Lung (tissue), 12 donors: ENCODE measurements around the gene PCSK6. TPM values are rescaled to one million over a fixed set of nuclear protein-coding genes. Genes with fewer than 3 reads are reported as not detected.

ENCODE experiments used
- ATAC-seq: fragments of 200-7000 bp; cut with Tn5 transposase; one replicate; pipeline ENCODE4 v1.9.1; 2020; ENCODE audit warnings: moderate number of reproducible peaks; ENCODE audit not compliant: insufficient read depth, low FRiP score
- DNase-seq, 3 donors: peaks; one replicate each; pipeline ENCODE4 v3.0.0-alpha.2; 2013 to 2017
- H3K27ac ChIP-seq, 2 donors: one replicate each; pipeline ENCODE4 v1.5.1; 2013; ENCODE audit warnings: mild to moderate bottlenecking in 2 of 2, moderate library complexity in 2 of 2, control low read depth in 1 of 2, inconsistent platforms in 1 of 2, low read depth in 1 of 2, low read length in 1 of 2
- H3K27me3 ChIP-seq, 3 donors: one replicate each; pipeline ENCODE4 v1.5.1; 2013; ENCODE audit warnings: low read length in 2 of 3; ENCODE audit not compliant: control insufficient read depth in 3 of 3, insufficient read depth in 3 of 3
- H3K36me3 ChIP-seq, 4 donors: one replicate each; pipeline ENCODE4 v1.5.1; 2013; ENCODE audit warnings: low read length in 4 of 4, mild to moderate bottlenecking in 1 of 4, moderate library complexity in 1 of 4; ENCODE audit not compliant: control insufficient read depth in 4 of 4, insufficient read depth in 4 of 4
- H3K4me1 ChIP-seq, 5 donors: one replicate each; pipeline ENCODE4 v1.5.1; 2013; ENCODE audit warnings: low read length in 5 of 5, mild to moderate bottlenecking in 2 of 5, moderate library complexity in 1 of 5; ENCODE audit not compliant: control insufficient read depth in 5 of 5, insufficient read depth in 5 of 5
- H3K4me3 ChIP-seq: one replicate; pipeline ENCODE4 v1.5.1; 2013; ENCODE audit warnings: mild to moderate bottlenecking, control low read depth, moderate library complexity
- H3K9ac ChIP-seq, 2 donors: one replicate each; pipeline ENCODE4 v1.5.1; 2013; ENCODE audit warnings: low read length in 2 of 2, control low read depth in 1 of 2; ENCODE audit not compliant: insufficient read depth in 1 of 2
- H3K9me3 ChIP-seq, 4 donors: one replicate each; pipeline ENCODE4 v1.5.1; 2013; ENCODE audit warnings: low read length in 3 of 4, mild to moderate bottlenecking in 1 of 4, moderate library complexity in 1 of 4; ENCODE audit not compliant: control insufficient read depth in 4 of 4, insufficient read depth in 3 of 4
- CTCF ChIP-seq: IDR thresholded peaks from 2 replicates; pipeline ENCODE4 v1.5.1; 2012; ENCODE audit warnings: mild to moderate bottlenecking; ENCODE audit errors: control extremely low read depth, extremely low read depth
- WGBS, 2 donors: extraction: QIAGEN DNeasy Blood & Tissue Kit; methylation state at CpG; one replicate each; pipeline ENCODE4 v1.1.7; 2013; 5-methylcytosine and 5-hydroxymethylcytosine counted together
- polyA plus RNA-seq, 2 donors: library from polyadenylated mRNA; stranded (reverse); fragments of 200-250 nt; gene quantifications; one replicate each; pipeline ENCODE4 v1.2.1, GENCODE V29; 2013
- total RNA-seq, 2 donors: library from RNA; depleted of rRNA in 1 of 2; stranded (reverse); fragments of >200 nt in 1 of 2; gene quantifications; one replicate each; pipeline ENCODE4 v1.2.1, GENCODE V29; 2014 to 2021
- donor health status: control.
- donor health status: control.
- donor health status: Bipolar disorder and iron deficiency.
- donor health status: healthy.
- donor health status: DM: yes; HTN: yes; CAD: no.

Gene PCSK6
- total and polyA plus RNA-seq, 4 donors, result 4.6 to 41.0 (median 8.4) TPM

DNA sequence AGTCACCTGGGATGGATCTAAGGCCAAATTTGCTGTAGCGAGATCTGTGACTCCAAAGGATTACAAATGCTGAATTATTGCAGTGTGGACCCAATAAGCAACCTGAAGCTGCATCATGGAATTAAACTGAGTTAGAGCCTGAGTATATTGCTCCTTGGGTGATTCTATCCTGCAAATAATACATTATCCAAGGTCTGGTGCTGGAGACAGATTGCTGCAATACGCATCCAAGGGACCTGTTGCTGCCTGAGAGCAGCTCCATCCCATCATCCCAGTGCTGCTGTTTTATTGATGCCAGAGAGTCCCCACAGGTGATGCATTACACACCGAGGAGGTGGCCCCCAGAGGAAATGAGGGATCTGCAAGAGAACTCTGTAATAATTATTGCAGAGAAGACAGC is 31.6 kb upstream of the PCSK6 start:
- ATAC-seq (no peak), DNase-seq (no peak)
- 69% methylated on average over 3 of the region's 3 CpGs for WGBS, 2 donors
- Histone ChIP-seq H3K27me3 (no peaks in the 10 kb centered on the region), H3K9me3 (peaks cover 0 to 9% (median 4%) of the 10 kb centered on the region in 4 donors), H3K9ac (no peak overlapping the region), H3K27ac (no peak overlapping the region), H3K4me1 (peaks cover 0 to 1% (median 0%) of the 10 kb centered on the region in 5 donors), H3K4me3 (no peak overlapping the region), H3K36me3 (no peaks in the 10 kb centered on the region)
- no peak for TF ChIP-seq CTCF

DNA sequence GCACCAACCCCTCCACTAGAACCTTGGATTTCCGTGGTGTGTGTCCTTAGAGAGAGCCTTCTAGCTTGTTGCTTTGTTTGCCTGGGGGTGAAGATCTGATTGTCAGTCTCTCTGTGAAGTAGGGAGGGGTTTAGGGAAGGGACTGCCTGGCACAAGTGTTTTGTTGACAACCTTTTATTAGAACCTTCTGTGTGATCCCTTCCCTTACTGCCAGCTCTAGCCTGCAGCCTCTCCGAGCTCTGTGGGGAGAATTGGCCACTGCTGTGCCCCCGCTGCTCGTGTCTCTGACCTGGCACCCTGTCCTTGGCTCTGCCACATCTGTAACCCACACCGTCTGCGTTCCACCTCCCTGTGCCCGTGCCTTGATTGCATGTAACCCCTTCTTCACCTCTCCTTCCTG is 30.9 kb upstream of the PCSK6 start:
- no peaks in the 10 kb centered on the region for H3K36me3 ChIP-seq
- H3K27me3 ChIP-seq, result no peaks in the 10 kb centered on the region
- H3K9ac ChIP-seq, result no peak overlapping the region
- no peak overlapping the region for H3K4me3 ChIP-seq
- ATAC-seq, result no peak
- peaks cover 0 to 9% (median 4%) of the 10 kb centered on the region in 4 donors for H3K9me3 ChIP-seq
- peaks cover 0 to 1% (median 0%) of the 10 kb centered on the region in 5 donors for H3K4me1 ChIP-seq
- WGBS, 2 donors, result 75 to 80% methylated on average over 7 of the region's 7 CpGs
- TF ChIP-seq CTCF, result no peak
- H3K27ac ChIP-seq, result no peak overlapping the region
- no peak for DNase-seq

GRCh38 chr15:101517504-101517903 is 28.0 kb upstream of the PCSK6 start:
- H3K9ac ChIP-seq, result no peak overlapping the region
- H3K36me3 ChIP-seq, result no peaks in the 10 kb centered on the region
- DNase-seq (no peak), ATAC-seq (no peak)
- no peak overlapping the region for H3K4me3 ChIP-seq
- peaks cover 0 to 9% (median 3%) of the 10 kb centered on the region in 4 donors for H3K9me3 ChIP-seq
- no peak overlapping the region for H3K27ac ChIP-seq
- peaks cover 0 to 1% (median 0%) of the 10 kb centered on the region in 5 donors for H3K4me1 ChIP-seq
- TF ChIP-seq CTCF, result no peak
- H3K27me3 ChIP-seq, result no peaks in the 10 kb centered on the region

DNA sequence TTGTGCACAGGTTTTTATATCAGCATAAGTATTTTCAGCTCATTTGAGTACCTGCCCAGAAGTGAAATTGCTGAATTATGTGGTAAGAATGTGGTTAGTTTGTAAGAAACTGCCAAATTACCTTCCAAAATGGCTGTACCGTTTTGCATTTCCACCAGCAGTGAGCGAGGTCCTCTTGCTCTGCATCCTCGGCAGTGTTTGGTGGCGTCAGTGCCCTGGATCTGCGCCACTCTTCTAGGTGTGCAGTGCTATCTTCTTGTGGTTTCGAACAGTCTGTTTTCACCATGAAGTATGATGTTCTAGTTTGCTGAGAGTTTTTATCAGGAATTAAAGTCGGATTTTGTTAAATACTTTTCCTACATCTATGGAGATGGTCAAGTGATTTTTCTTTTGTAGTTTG is 24.8 kb upstream of the PCSK6 start:
- ATAC-seq, result no peak
- no peak for DNase-seq
- no peaks in the 10 kb centered on the region for H3K36me3 ChIP-seq

More for the DNA sequence above, 24.8 kb upstream of the PCSK6 start:
- H3K27ac ChIP-seq, result no peak overlapping the region
- H3K4me1 ChIP-seq, result no peaks in the 10 kb centered on the region
- H3K4me3 ChIP-seq, result no peak overlapping the region
- H3K27me3 ChIP-seq, result no peaks in the 10 kb centered on the region
- TF ChIP-seq CTCF, result no peak
- no peak overlapping the region for H3K9ac ChIP-seq
- 93 to 96% methylated on average over 7 of the region's 7 CpGs for WGBS, 2 donors
- peaks cover 0 to 9% (median under 1%) of the 10 kb centered on the region in 4 donors for H3K9me3 ChIP-seq
